IMR-90 (cell line): Measurements from ENCODE around the gene TUBA1B. TPM values are rescaled to one million over a fixed set of nuclear protein-coding genes. Genes with fewer than 3 reads are reported as not detected.

ENCODE experiments used
- ATAC-seq: fragments of 200-7000 bp; cut with Tn5 transposase; 2 replicates; pipeline ENCODE4 v1.9.1; 2020; ENCODE audit warnings: low read depth, mild to moderate bottlenecking, moderate library complexity
- BruUV-seq: library from RNA; stranded (reverse); fragments of 400-500 nt; replicated peaks from 2 replicates; lab custom pipeline; 2021; lab: Mats Ljungman, UMichigan
- CTCF ChIA-PET: fragments of 300-600 bp; formaldehyde crosslinking; extraction: SDS; loops from one replicate; lab custom pipeline; 2021; ENCODE audit warnings: antibody characterized with exemption; lab: Yijun Ruan, JAX
- POLR2A ChIA-PET: fragments of 300-600 bp; sonication (Branson Sonifier 250); formaldehyde crosslinking; loops from one replicate; lab custom pipeline; 2022; ENCODE audit warnings: antibody characterized with exemption; ENCODE audit not compliant: unreplicated experiment; lab: Charles Lee
- DNase-seq: peaks from one replicate; pipeline ENCODE4 v3.0.0; 2013
- H2AFZ ChIP-seq: replicated peaks from 2 replicates; pipeline ENCODE3; 2013; ENCODE audit warnings: low read length, mild to moderate bottlenecking; ENCODE audit not compliant: poor library complexity
- H2AK5ac ChIP-seq: 2 replicates; pipeline ENCODE4 v1.6.1; 2013; ENCODE audit warnings: low read depth, low read length, inconsistent platforms
- H2AK9ac ChIP-seq: replicated peaks from 2 replicates; pipeline ENCODE3; 2013; ENCODE audit warnings: mild to moderate bottlenecking, low read depth, low read length, moderate library complexity; ENCODE audit not compliant: poor library complexity
- H2BK120ac ChIP-seq: 2 replicates; pipeline ENCODE4 v1.6.1; 2013; ENCODE audit warnings: low read depth, low read length, inconsistent platforms
- H2BK15ac ChIP-seq: 3 replicates; pipeline ENCODE4 v1.6.1; 2013; ENCODE audit warnings: low read depth, low read length, inconsistent platforms
- H2BK20ac ChIP-seq: 2 replicates; pipeline ENCODE4 v1.6.1; 2013; ENCODE audit warnings: low read depth, mild to moderate bottlenecking, inconsistent platforms, low read length, moderate library complexity
- H2BK5ac ChIP-seq: 2 replicates; pipeline ENCODE4 v1.6.1; 2013; ENCODE audit warnings: mild to moderate bottlenecking, low read depth, low read length, inconsistent platforms; ENCODE audit not compliant: poor library complexity, severe bottlenecking
- H3K14ac ChIP-seq: replicated peaks from 2 replicates; pipeline ENCODE4 v1.6.1; 2013; ENCODE audit warnings: low read depth, low read length, inconsistent platforms
- H3K18ac ChIP-seq: 2 replicates; pipeline ENCODE4 v1.6.1; 2013; ENCODE audit warnings: low read depth, low read length, control low read depth
- H3K23ac ChIP-seq: 2 replicates; pipeline ENCODE4 v1.6.1; 2013; ENCODE audit warnings: low read depth, low read length, inconsistent platforms
- H3K27ac ChIP-seq: 2 replicates; pipeline ENCODE4 v1.5.1; 2013; ENCODE audit warnings: mild to moderate bottlenecking, control low read depth, low read length; ENCODE audit not compliant: insufficient read depth
- H3K27me3 ChIP-seq: 2 replicates; pipeline ENCODE4 v1.6.1; 2013; ENCODE audit warnings: low read length; ENCODE audit not compliant: control insufficient read depth, insufficient read depth
- H3K36me3 ChIP-seq: 2 replicates; pipeline ENCODE4 v1.6.1; 2013; ENCODE audit warnings: low read length, mixed read lengths; ENCODE audit not compliant: control insufficient read depth, insufficient read depth
- H3K4ac ChIP-seq: 2 replicates; pipeline ENCODE4 v1.6.1; 2013; ENCODE audit warnings: low read depth, low read length, inconsistent platforms
- H3K4me1 ChIP-seq: 2 replicates; pipeline ENCODE4 v1.6.1; 2013; ENCODE audit warnings: low read length, mixed read lengths; ENCODE audit not compliant: control insufficient read depth, insufficient read depth
- H3K4me2 ChIP-seq: 2 replicates; pipeline ENCODE4 v1.6.1; 2013; ENCODE audit warnings: low read depth, mild to moderate bottlenecking, control low read depth, low read length, moderate library complexity
- H3K4me3 ChIP-seq: 2 replicates; pipeline ENCODE4 v1.5.1; 2013; ENCODE audit warnings: low read depth, mild to moderate bottlenecking, control low read depth, low read length, moderate library complexity; ENCODE audit not compliant: insufficient read depth
- H3K56ac ChIP-seq: 2 replicates; pipeline ENCODE4 v1.6.1; 2013; ENCODE audit warnings: low read length, inconsistent platforms; ENCODE audit not compliant: insufficient read depth; ENCODE audit errors: extremely low read depth
- H3K79me1 ChIP-seq, 2 experiments: 2 replicates each; pipeline ENCODE4 v1.6.1; 2013; ENCODE audit warnings: low read length in 2 of 2, inconsistent platforms in 1 of 2, low read depth in 1 of 2
- H3K9ac ChIP-seq: 2 replicates; pipeline ENCODE4 v1.6.1; 2013; ENCODE audit warnings: low read depth, low read length, control low read depth
- H3K9me1 ChIP-seq: 2 replicates; pipeline ENCODE4 v1.6.1; 2013; ENCODE audit warnings: low read length, inconsistent platforms; ENCODE audit not compliant: insufficient read depth
- H3K9me3 ChIP-seq: 2 replicates; pipeline ENCODE4 v1.6.1; 2013; ENCODE audit warnings: low read length; ENCODE audit not compliant: control insufficient read depth, insufficient read depth
- H4K20me1 ChIP-seq: 2 replicates; pipeline ENCODE4 v1.6.1; 2013; ENCODE audit warnings: low read length, inconsistent platforms; ENCODE audit not compliant: insufficient read depth
- H4K5ac ChIP-seq: 2 replicates; pipeline ENCODE4 v1.6.1; 2013; ENCODE audit warnings: mild to moderate bottlenecking, low read depth, low read length, control low read depth
- H4K8ac ChIP-seq, 2 experiments: 2 replicates each; pipeline ENCODE4 v1.6.1; 2013; ENCODE audit warnings: low read depth in 2 of 2, low read length in 2 of 2, control low read depth in 1 of 2, inconsistent platforms in 1 of 2
- H4K91ac ChIP-seq: 2 replicates; pipeline ENCODE4 v1.6.1; 2013; ENCODE audit warnings: low read depth, low read length, inconsistent platforms; ENCODE audit not compliant: insufficient read depth
- CHD1 ChIP-seq: IDR thresholded peaks from 2 replicates; pipeline ENCODE4 v1.6.1; 2012; ENCODE audit warnings: low read depth, low read length, improper control_type of control experiment
- MAFK ChIP-seq: IDR thresholded peaks from 2 replicates; pipeline ENCODE4 v1.6.1; 2012; ENCODE audit warnings: low read depth, low read length, improper control_type of control experiment
- MAZ ChIP-seq: IDR thresholded peaks from 2 replicates; pipeline ENCODE4 v1.6.1; 2012; ENCODE audit warnings: low read depth, mild to moderate bottlenecking, low read length, improper control_type of control experiment, moderate library complexity, borderline replicate concordance
- WGBS, 2 experiments: methylation state at CpG; one replicate each; pipeline versions ENCODE4 v1.1.5 to v1.1.7; 2013; ENCODE audit warnings: missing lambda C conversion rate in 2 of 2; ENCODE audit not compliant: insufficient read length in 1 of 2; ENCODE audit errors: extremely low coverage in 2 of 2; 5-methylcytosine and 5-hydroxymethylcytosine counted together
- dilution Hi-C: fragments of 300-500 bp; cut with HindIII; formaldehyde crosslinking; loops from one replicate; pipeline ENCODE4 v1.14.3; 2018; ENCODE audit warnings: low sequenced_read_pairs; ENCODE audit not compliant: unreplicated experiment
- in situ Hi-C: fragments of 300-500 bp; cut with MboI; formaldehyde crosslinking; loops from 3 replicates; pipeline ENCODE4 v1.14.3; 2019; ENCODE audit warnings: low sequenced_read_pairs, inconsistent platforms, mixed read lengths
- intact Hi-C: fragments of 100-400 bp; cut with micrococcal nuclease; formaldehyde crosslinking; loops from 2 replicates; pipeline ENCODE4 v1.10.0; 2022
- polyA plus RNA-seq, 3 experiments: library from polyadenylated mRNA; depleted of rRNA; stranded (reverse); fragments of >200 nt; gene quantifications; 2 replicates each; pipeline ENCODE4 v1.2.3, GENCODE V29; 2012; ENCODE audit warnings: low replicate concordance in 1 of 3
- total RNA-seq: library from RNA; depleted of rRNA; stranded (reverse); fragments of >200 nt; gene quantifications from 2 replicates; pipeline ENCODE4 v1.2.3, GENCODE V29; 2012
- TF ChIP-seq, protein P1 (sequence below): conservative IDR thresholded peaks from 2 replicates; pipeline ENCODE4 v1.5.1; 2012; ENCODE audit warnings: mild to moderate bottlenecking, low read depth, low read length, improper control_type of control experiment

Gene TUBA1B
- total and polyA plus RNA-seq, 2 of the 4 experiments (the other 2 are of a cell fraction), result 4,221 to 5,195 TPM

- in situ Hi-C loops (no loop called here), dilution Hi-C loops (no loop called here), intact Hi-C loops (loop anchor here (2.0 to 10.0 kb wide), 2 partner anchors 25 to 95 kb away; partner anchors contain the start of gene TUBA1A)
- H2AK5ac ChIP-seq, result no peak overlapping the region
- POLR2A ChIA-PET, result no interaction called here
- H3K23ac ChIP-seq, result peak overlapping the region; percentile 69; the same call in 1 of the 2 replicates
- no peak overlapping the region for H4K91ac ChIP-seq
- H3K9ac ChIP-seq, result no peak overlapping the region
- H2BK120ac ChIP-seq, result no peak overlapping the region
- peaks cover 30% of the 10 kb centered on the region; the same call in 1 of the 2 replicates for H3K27me3 ChIP-seq
- no peak overlapping the region for H2BK15ac ChIP-seq
- no TSS peak for BruUV-seq
- H3K9me1 ChIP-seq, result peaks cover 2% of the 10 kb centered on the region; the same call in 1 of the 2 replicates
- H3K4me1 ChIP-seq, result peaks cover 11% of the 10 kb centered on the region
- H3K14ac ChIP-seq, result no peak overlapping the region
- H3K4me2 ChIP-seq, result peak overlapping the region; percentile 87
- no peak overlapping the region for H3K4ac ChIP-seq
- peak overlapping the region; percentile 38 for H2AK9ac ChIP-seq
- H3K36me3 ChIP-seq, result no peaks in the 10 kb centered on the region
- no peak overlapping the region for H3K56ac ChIP-seq
- DNase-seq, result peak; percentile 33
- CTCF ChIA-PET, result interaction anchor here (0.6 to 3.7 kb wide), 3 partner anchors 18 to 152 kb away, joined by 3 to 16 read pairs (median 3); partner anchors contain the start of gene RHEBL1
- H3K4me3 ChIP-seq, result peak overlapping the region; percentile 30
- ATAC-seq, result peak; percentile 6; the same call in 1 of the 2 replicates
- H4K8ac ChIP-seq, result no peak overlapping the region
- H2BK5ac ChIP-seq, result no peak overlapping the region
- H3K18ac ChIP-seq, result no peak overlapping the region
- no peaks in the 10 kb centered on the region; the same call in 1 of the 2 replicates for H4K20me1 ChIP-seq
- no peak overlapping the region for H4K5ac ChIP-seq
- no peaks in the 10 kb centered on the region for H3K9me3 ChIP-seq
- no peak overlapping the region for H2BK20ac ChIP-seq
- peak overlapping the region; percentile 77 for H2AFZ ChIP-seq
- H3K27ac ChIP-seq, result no peak overlapping the region
- no peak for TF ChIP-seq CHD1
- TF ChIP-seq MAZ, result no peak
- TF ChIP-seq, protein P1, sequence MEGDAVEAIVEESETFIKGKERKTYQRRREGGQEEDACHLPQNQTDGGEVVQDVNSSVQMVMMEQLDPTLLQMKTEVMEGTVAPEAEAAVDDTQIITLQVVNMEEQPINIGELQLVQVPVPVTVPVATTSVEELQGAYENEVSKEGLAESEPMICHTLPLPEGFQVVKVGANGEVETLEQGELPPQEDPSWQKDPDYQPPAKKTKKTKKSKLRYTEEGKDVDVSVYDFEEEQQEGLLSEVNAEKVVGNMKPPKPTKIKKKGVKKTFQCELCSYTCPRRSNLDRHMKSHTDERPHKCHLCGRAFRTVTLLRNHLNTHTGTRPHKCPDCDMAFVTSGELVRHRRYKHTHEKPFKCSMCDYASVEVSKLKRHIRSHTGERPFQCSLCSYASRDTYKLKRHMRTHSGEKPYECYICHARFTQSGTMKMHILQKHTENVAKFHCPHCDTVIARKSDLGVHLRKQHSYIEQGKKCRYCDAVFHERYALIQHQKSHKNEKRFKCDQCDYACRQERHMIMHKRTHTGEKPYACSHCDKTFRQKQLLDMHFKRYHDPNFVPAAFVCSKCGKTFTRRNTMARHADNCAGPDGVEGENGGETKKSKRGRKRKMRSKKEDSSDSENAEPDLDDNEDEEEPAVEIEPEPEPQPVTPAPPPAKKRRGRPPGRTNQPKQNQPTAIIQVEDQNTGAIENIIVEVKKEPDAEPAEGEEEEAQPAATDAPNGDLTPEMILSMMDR, result peak; percentile 24; the same call in 1 of the 2 replicates
- TF ChIP-seq MAFK, result no peak
- WGBS, 2 experiments, result 0% methylated on average over 43 of the region's 88 CpGs; no CpG with 5 or more reads in 1 of the 2 experiments
- 0 out of 4 replicates have a peak, but pooled peaks cover 0 to 3% of the 10 kb centered on the region in 2 experiments for H3K79me1 ChIP-seq
Observed at GRCh38 chr12:49089821-49090773, 41.1 kb downstream of the TUBA1B start.
